Measurements from ENCODE around the gene FSTL4. TPM values are rescaled to one million over a fixed set of nuclear protein-coding genes. Genes with fewer than 3 reads are reported as not detected.
"Not testable (repeated sequence)": the region's sequence is repeated elsewhere in the genome, so short reads cannot be mapped to it uniquely, and the experiment has no call there.

FSTL4 gene
- total and polyA plus RNA-seq, 2 of the 4 experiments (the other 2 are of a cell fraction), result 0.18 TPM; not detected in 1

GRCh38 chr5:133179405-133179804 lies 432.9 kb downstream of the FSTL4 start:
- CTCF ChIA-PET, result no interaction called here
- Histone ChIP-seq H3K36me3 (ENCODE audit: control insufficient read depth, insufficient read depth, low read length) (no peaks in the 10 kb centered on the region), H2BK5ac (ENCODE audit: low read depth, low read length, poor library complexity, severe bottlenecking) (no peak overlapping the region), H4K8ac (ENCODE audit: low read depth in 2 of 2, low read length in 2 of 2) (no peak overlapping the region), H2BK15ac (ENCODE audit: low read depth, low read length) (no peak overlapping the region), H2AK5ac (ENCODE audit: low read depth, low read length) (no peak overlapping the region), H3K79me1 (ENCODE audit: low read depth in 1 of 2, low read length in 2 of 2) (no peaks in the 10 kb centered on the region), H3K56ac (ENCODE audit: extremely low read depth, insufficient read depth, low read length) (no peak overlapping the region), H3K4me3 (ENCODE audit: insufficient read depth, low read depth, low read length) (no peak overlapping the region), H3K4ac (ENCODE audit: low read depth, low read length) (no peak overlapping the region), H3K4me2 (ENCODE audit: low read depth, low read length) (no peak overlapping the region), H3K9me1 (ENCODE audit: insufficient read depth, low read length) (no peaks in the 10 kb centered on the region), H3K27ac (ENCODE audit: insufficient read depth, low read length) (no peak overlapping the region), H4K5ac (ENCODE audit: low read depth, low read length) (no peak overlapping the region), H3K14ac (replicated peaks; ENCODE audit: low read depth, low read length) (no peak overlapping the region), H4K91ac (ENCODE audit: insufficient read depth, low read depth, low read length) (no peak overlapping the region), H3K27me3 (ENCODE audit: control insufficient read depth, insufficient read depth, low read length) (peaks cover 3% of the 10 kb centered on the region), H3K9me3 (ENCODE audit: control insufficient read depth, insufficient read depth, low read length) (no peaks in the 10 kb centered on the region), H3K4me1 (ENCODE audit: control insufficient read depth, insufficient read depth, low read length) (no peaks in the 10 kb centered on the region), H2AK9ac (replicated peaks; ENCODE audit: low read depth, low read length, poor library complexity) (no peak overlapping the region), H3K9ac (ENCODE audit: low read depth, low read length) (no peak overlapping the region), H3K18ac (ENCODE audit: low read depth, low read length) (no peak overlapping the region), H3K23ac (ENCODE audit: low read depth, low read length) (no peak overlapping the region), H2BK120ac (ENCODE audit: low read depth, low read length) (no peak overlapping the region), H4K20me1 (ENCODE audit: insufficient read depth, low read length) (no peaks in the 10 kb centered on the region), H2BK20ac (ENCODE audit: low read depth, low read length) (no peak overlapping the region), H2AFZ (replicated peaks; ENCODE audit: low read length, poor library complexity) (no peak overlapping the region)
- BruUV-seq (replicated peaks), result no TSS peak
- ATAC-seq (ENCODE audit: low read depth), result no peak
- POLR2A ChIA-PET (ENCODE audit: unreplicated experiment), result no interaction called here
- intact Hi-C loops (cut with micrococcal nuclease), result no loop called here
- dilution Hi-C loops (cut with HindIII; ENCODE audit: low sequenced_read_pairs, unreplicated experiment), result no loop called here
- in situ Hi-C loops (cut with MboI; ENCODE audit: low sequenced_read_pairs), result no loop called here
- no peak for DNase-seq
- TF ChIP-seq MAZ (IDR thresholded peaks at IDR 0.05; ENCODE audit: borderline replicate concordance, low read depth, low read length) (no peak), CHD1 (IDR thresholded peaks at IDR 0.05; ENCODE audit: low read depth, low read length) (no peak), CEBPB (IDR thresholded peaks at IDR 0.05; ENCODE audit: low read depth, low read length) (peak; percentile 16; the same call in 1 of the 2 replicates)

- H2BK20ac ChIP-seq (ENCODE audit: low read depth, low read length); H3K56ac ChIP-seq (ENCODE audit: extremely low read depth, insufficient read depth, low read length); H3K4ac ChIP-seq (ENCODE audit: low read depth, low read length); H2BK15ac ChIP-seq (ENCODE audit: low read depth, low read length); H2AK9ac ChIP-seq (replicated peaks; ENCODE audit: low read depth, low read length, poor library complexity); H2AFZ ChIP-seq (replicated peaks; ENCODE audit: low read length, poor library complexity); H4K20me1 ChIP-seq (ENCODE audit: insufficient read depth, low read length); H3K36me3 ChIP-seq (ENCODE audit: control insufficient read depth, insufficient read depth, low read length); CTCF ChIA-PET; dilution Hi-C loops (cut with HindIII; ENCODE audit: low sequenced_read_pairs, unreplicated experiment); DNase-seq; H2BK5ac ChIP-seq (ENCODE audit: low read depth, low read length, poor library complexity, severe bottlenecking); H2BK120ac ChIP-seq (ENCODE audit: low read depth, low read length); H3K23ac ChIP-seq (ENCODE audit: low read depth, low read length); H3K14ac ChIP-seq (replicated peaks; ENCODE audit: low read depth, low read length); H4K5ac ChIP-seq (ENCODE audit: low read depth, low read length); in situ Hi-C loops (cut with MboI; ENCODE audit: low sequenced_read_pairs); H3K9me3 ChIP-seq (ENCODE audit: control insufficient read depth, insufficient read depth, low read length); BruUV-seq (replicated peaks); POLR2A ChIA-PET (ENCODE audit: unreplicated experiment); H3K4me1 ChIP-seq (ENCODE audit: control insufficient read depth, insufficient read depth, low read length); H3K27ac ChIP-seq (ENCODE audit: insufficient read depth, low read length); H3K4me2 ChIP-seq (ENCODE audit: low read depth, low read length); H3K18ac ChIP-seq (ENCODE audit: low read depth, low read length); H4K91ac ChIP-seq (ENCODE audit: insufficient read depth, low read depth, low read length); H3K27me3 ChIP-seq (ENCODE audit: control insufficient read depth, insufficient read depth, low read length); H3K4me3 ChIP-seq (ENCODE audit: insufficient read depth, low read depth, low read length); intact Hi-C loops (cut with micrococcal nuclease); ATAC-seq (ENCODE audit: low read depth); H4K8ac ChIP-seq (ENCODE audit: low read depth in 2 of 2, low read length in 2 of 2); H3K79me1 ChIP-seq (ENCODE audit: low read depth in 1 of 2, low read length in 2 of 2); H2AK5ac ChIP-seq (ENCODE audit: low read depth, low read length); H3K9ac ChIP-seq (ENCODE audit: low read depth, low read length); H3K9me1 ChIP-seq (ENCODE audit: insufficient read depth, low read length): not testable (repeated sequence)
- 76% methylated on average over 5 of the region's 9 CpGs; no CpG with 5 or more reads in 1 of the 2 experiments for WGBS, 2 experiments (ENCODE audit: extremely low coverage in 2 of 2, insufficient read length in 1 of 2)
These were observed 441.5 kb downstream of the FSTL4 start for GRCh38 chr5:133170756-133171387.

Measured in IMR-90 (cell line).